ENCODE data around the gene SEMA3F. TPM values are rescaled to one million over a fixed set of nuclear protein-coding genes. Genes with fewer than 3 reads are reported as not detected.

The SEMA3F gene
- total and polyA plus RNA-seq, 2 donors (not counting 3 experiments of a cell fraction or from before 2014, with no cell fraction given), result 65.8 to 99.1 TPM

DNA sequence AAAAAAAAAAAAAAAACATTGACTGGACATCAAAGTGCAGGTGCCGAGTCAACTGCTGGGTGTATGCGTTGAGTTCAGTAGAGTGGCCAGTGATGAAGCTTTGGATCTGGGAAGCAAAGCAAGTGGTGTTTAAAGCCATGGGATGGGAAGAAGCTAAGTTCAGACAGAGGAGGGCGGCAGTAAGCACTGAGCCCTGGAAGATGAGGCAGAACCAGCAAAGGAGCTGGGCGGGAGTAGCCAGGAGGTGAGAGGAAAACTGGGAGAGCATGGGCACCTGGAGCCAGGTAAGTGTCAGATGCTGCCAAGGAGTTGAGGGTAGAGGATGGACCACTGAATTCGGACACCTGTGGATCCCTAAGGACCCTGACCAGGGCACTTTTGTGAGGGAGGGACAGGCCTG lies 69.5 kb downstream of the SEMA3F start:
- Histone ChIP-seq H3K9me3 (replicated peaks; ENCODE audit: control insufficient read depth, insufficient read depth, low read length) (no peaks in the 10 kb centered on the region), H3K4me2 (ENCODE audit: insufficient read depth, low read length) (no peak overlapping the region), H3K4me1 (ENCODE audit: control insufficient read depth, extremely low read depth, insufficient read depth, low read length) (peaks cover 13% of the 10 kb centered on the region), H3K9me1 (replicated peaks; ENCODE audit: control insufficient read depth, extremely low read depth, insufficient read depth, low read length) (no peaks in the 10 kb centered on the region), H4K20me1 (replicated peaks; ENCODE audit: control insufficient read depth, extremely low read depth, insufficient read depth, low read length) (no peaks in the 10 kb centered on the region), H3K36me3 (ENCODE audit: control insufficient read depth in 2 of 2, extremely low read depth in 1 of 2, insufficient read depth in 2 of 2, low read length in 2 of 2) (no peaks in the 10 kb centered on the region), H3K27ac (ENCODE audit: insufficient read depth, low read depth, low read length) (no peak overlapping the region), H3K27me3 (ENCODE audit: control insufficient read depth in 2 of 2, insufficient read depth in 2 of 2, low read length in 2 of 2) (no peaks in the 10 kb centered on the region), H3K4me3 (replicated peaks in 1 of 3; ENCODE audit: insufficient read depth in 1 of 3, low read depth in 1 of 3, low read length in 3 of 3) (no peak overlapping the region), H2AFZ (ENCODE audit: low read depth, low read length) (no peak overlapping the region), H3K79me2 (ENCODE audit: control insufficient read depth, insufficient read depth, low read length) (peaks cover 2% of the 10 kb centered on the region), H3K9ac (replicated peaks; ENCODE audit: extremely low read depth, insufficient read depth, low read length) (no peak overlapping the region)
- intact Hi-C loops (cut with micrococcal nuclease) (no loop called here), dilution Hi-C loops (cut with MboI; ENCODE audit: extremely low pct_ligation_motif_present, low sequenced_read_pairs) (no loop called here)
- no peak for TF ChIP-seq MYC (IDR thresholded peaks at IDR 0.05; ENCODE audit: low read depth, low read length)
- no peak for TF ChIP-seq POLR2AphosphoS5 (IDR thresholded peaks at IDR 0.05; ENCODE audit: insufficient read depth, low read depth, low read length)
- TF ChIP-seq, protein P1, sequence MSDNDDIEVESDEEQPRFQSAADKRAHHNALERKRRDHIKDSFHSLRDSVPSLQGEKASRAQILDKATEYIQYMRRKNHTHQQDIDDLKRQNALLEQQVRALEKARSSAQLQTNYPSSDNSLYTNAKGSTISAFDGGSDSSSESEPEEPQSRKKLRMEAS (IDR thresholded peaks at IDR 0.05; ENCODE audit: insufficient read depth, insufficient read length), result no peak
- no peak for TF ChIP-seq FOS (IDR thresholded peaks at IDR 0.05; ENCODE audit: borderline replicate concordance, insufficient read depth, low read length)
- TF ChIP-seq JUN (IDR thresholded peaks at IDR 0.05; ENCODE audit: borderline replicate concordance, insufficient read depth, insufficient read length, low read depth), result no peak
- no peak for TF ChIP-seq GATA2 (IDR thresholded peaks at IDR 0.05; ENCODE audit: insufficient read depth, insufficient read length, low read depth, low read length)
- no peak for TF ChIP-seq EZH2 (IDR thresholded peaks at IDR 0.05; ENCODE audit: borderline replicate concordance, low read depth, low read length, severe bottlenecking)
- TF ChIP-seq POLR2A (IDR thresholded peaks at IDR 0.05; ENCODE audit: low read depth, low read length), result no peak
- TF ChIP-seq, protein P2, sequence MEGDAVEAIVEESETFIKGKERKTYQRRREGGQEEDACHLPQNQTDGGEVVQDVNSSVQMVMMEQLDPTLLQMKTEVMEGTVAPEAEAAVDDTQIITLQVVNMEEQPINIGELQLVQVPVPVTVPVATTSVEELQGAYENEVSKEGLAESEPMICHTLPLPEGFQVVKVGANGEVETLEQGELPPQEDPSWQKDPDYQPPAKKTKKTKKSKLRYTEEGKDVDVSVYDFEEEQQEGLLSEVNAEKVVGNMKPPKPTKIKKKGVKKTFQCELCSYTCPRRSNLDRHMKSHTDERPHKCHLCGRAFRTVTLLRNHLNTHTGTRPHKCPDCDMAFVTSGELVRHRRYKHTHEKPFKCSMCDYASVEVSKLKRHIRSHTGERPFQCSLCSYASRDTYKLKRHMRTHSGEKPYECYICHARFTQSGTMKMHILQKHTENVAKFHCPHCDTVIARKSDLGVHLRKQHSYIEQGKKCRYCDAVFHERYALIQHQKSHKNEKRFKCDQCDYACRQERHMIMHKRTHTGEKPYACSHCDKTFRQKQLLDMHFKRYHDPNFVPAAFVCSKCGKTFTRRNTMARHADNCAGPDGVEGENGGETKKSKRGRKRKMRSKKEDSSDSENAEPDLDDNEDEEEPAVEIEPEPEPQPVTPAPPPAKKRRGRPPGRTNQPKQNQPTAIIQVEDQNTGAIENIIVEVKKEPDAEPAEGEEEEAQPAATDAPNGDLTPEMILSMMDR (IDR thresholded peaks at IDR 0.05; ENCODE audit: extremely low read depth in 1 of 2, insufficient read depth in 1 of 2, low read depth in 1 of 2, low read length in 2 of 2), result no peak
- no peak for DNase-seq (ENCODE audit: low read depth, low spot score)
- FAIRE-seq, result no peak
- BruUV-seq (replicated peaks), result no TSS peak
- CTCF ChIA-PET, result interaction anchor here (0.9 to 10.5 kb wide), 8 partner anchors 15 to 103 kb away, joined by 3 to 314 read pairs (median 32); partner anchors contain the start of genes GNAT1 and SLC38A3
- POLR2A ChIA-PET, result interaction anchor here (1.9 kb wide), 1 partner anchor 30 kb away, joined by 7 read pairs; no protein-coding TSS in a partner anchor

Data from endothelial cell of umbilical vein (primary cell).